ENCODE data around the gene GALNS.

GRCh38 chr16:88768071-88768783 lies 88.5 kb downstream of the GALNS start:
- TF ChIP-seq POLR2AphosphoS5 (IDR thresholded peaks at IDR 0.05) (peak; percentile 55 to 75 (median 63)), CTCF (IDR thresholded peaks at IDR 0.05 in 8 of 11, conservative IDR thresholded peaks at IDR 0.05 in 3 of 11) (no peak)
